Stimulated activated naive B cell treated with anti-CD40 and anti-IgM and Interleukin-4, amounts not matched to agents 10 μg/mL and 1 μg/mL and 100 μg/mL, for 72 hours (primary cell): ENCODE measurements around the gene PGM1.

Experiments used
- ATAC-seq, 2 donors: fragments of 150-1000 bp; cut with Tn5 transposase; replicated peaks; 2 replicates each; pipeline ENCODE4 v1.10.0; 2021; ENCODE audit warnings: moderate library complexity in 1 of 2
- DNase-seq: peaks from one replicate; pipeline ENCODE4 v3.0.0; 2021
- H3K27ac Mint-ChIP-seq: one replicate; pipeline ENCODE4 v1.8.0; 2022; ENCODE audit warnings: mild to moderate bottlenecking, mixed read lengths
- H3K27me3 Mint-ChIP-seq, 2 donors: one replicate each; pipeline ENCODE4 v1.8.0; 2022; ENCODE audit warnings: mixed read lengths in 2 of 2
- H3K36me3 Mint-ChIP-seq, 2 donors: one replicate each; pipeline ENCODE4 v1.8.0; 2022; ENCODE audit warnings: mixed read lengths in 2 of 2, mild to moderate bottlenecking in 1 of 2
- H3K4me1 Mint-ChIP-seq, 2 donors: one replicate each; pipeline ENCODE4 v1.8.0; 2022; ENCODE audit warnings: mixed read lengths in 2 of 2, mild to moderate bottlenecking in 1 of 2
- H3K4me3 Mint-ChIP-seq, 2 donors: one replicate each; pipeline ENCODE4 v1.8.0; 2022; ENCODE audit warnings: mild to moderate bottlenecking in 2 of 2, mixed read lengths in 2 of 2, moderate library complexity in 1 of 2
- H3K9me3 Mint-ChIP-seq, 2 donors: one replicate each; pipeline ENCODE4 v1.8.0; 2022; ENCODE audit warnings: mixed read lengths in 2 of 2, mild to moderate bottlenecking in 1 of 2

PGM1 gene

GRCh38 chr1:63674238-63674864, 81.1 kb downstream of the PGM1 start:
- Mint-ChIP-seq H3K9me3 (peaks cover 0 to 2% of the 10 kb centered on the region in 2 donors), H3K4me3 (no peak overlapping the region), H3K36me3 (peaks cover 6 to 8% of the 10 kb centered on the region in 2 donors), H3K27me3 (peaks cover 0 to 4% of the 10 kb centered on the region in 2 donors), H3K27ac (peak overlapping the region; percentile 2), H3K4me1 (peaks cover 0 to 3% of the 10 kb centered on the region in 2 donors)
- ATAC-seq, result peak; percentile 71 to 88
- peak; percentile 3 for DNase-seq

GRCh38 chr1:63674865-63675419, 81.7 kb downstream of the PGM1 start:
- Mint-ChIP-seq H3K27ac (no peak overlapping the region), H3K4me3 (no peak overlapping the region)

GRCh38 chr1:63675420-63675931, 82.3 kb downstream of the PGM1 start:
- DNase-seq, result no peak
- peaks cover 11% of the 10 kb centered on the region in 2 donors for H3K36me3 Mint-ChIP-seq
- no peak for ATAC-seq
- H3K27me3 Mint-ChIP-seq, result peaks cover 0 to 4% of the 10 kb centered on the region in 2 donors
- peaks cover 5 to 6% of the 10 kb centered on the region in 2 donors for H3K9me3 Mint-ChIP-seq
- no peak overlapping the region for H3K4me3 Mint-ChIP-seq
- no peak overlapping the region for H3K27ac Mint-ChIP-seq
- H3K4me1 Mint-ChIP-seq, result peaks cover 0 to 3% of the 10 kb centered on the region in 2 donors

More at GRCh38 chr1:63674865-63675419, 81.7 kb downstream of the PGM1 start:
- peaks cover 0 to 3% of the 10 kb centered on the region in 2 donors for H3K4me1 Mint-ChIP-seq
- ATAC-seq, result no peak
- H3K36me3 Mint-ChIP-seq, result peaks cover 10 to 11% of the 10 kb centered on the region in 2 donors
- peaks cover 0 to 4% of the 10 kb centered on the region in 2 donors for H3K27me3 Mint-ChIP-seq
- DNase-seq, result no peak
- peaks cover 3 to 5% of the 10 kb centered on the region in 2 donors for H3K9me3 Mint-ChIP-seq

GRCh38 chr1:63677497-63677896, 84.3 kb downstream of the PGM1 start:
- Mint-ChIP-seq H3K36me3 (peaks cover 9 to 11% of the 10 kb centered on the region in 2 donors), H3K4me1 (peaks cover 0 to 3% of the 10 kb centered on the region in 2 donors), H3K4me3 (no peak overlapping the region), H3K27ac (no peak overlapping the region), H3K9me3 (peaks cover 5 to 6% of the 10 kb centered on the region in 2 donors), H3K27me3 (peaks cover 0 to 13% of the 10 kb centered on the region in 2 donors)
- no peak for DNase-seq
- no peak for ATAC-seq

GRCh38 chr1:63678200-63678599, 85.0 kb downstream of the PGM1 start:
- Mint-ChIP-seq H3K4me3 (no peak overlapping the region), H3K27ac (no peak overlapping the region), H3K27me3 (peaks cover 0 to 13% of the 10 kb centered on the region in 2 donors)

GRCh38 chr1:63679076-63679475, 85.9 kb downstream of the PGM1 start:
- H3K4me3 Mint-ChIP-seq, result no peak overlapping the region
- no peak for DNase-seq
- ATAC-seq, result no peak
- H3K36me3 Mint-ChIP-seq, result peaks cover 7 to 8% of the 10 kb centered on the region in 2 donors
- H3K9me3 Mint-ChIP-seq, result peaks cover 5 to 6% of the 10 kb centered on the region in 2 donors
- H3K27ac Mint-ChIP-seq, result no peak overlapping the region
- H3K27me3 Mint-ChIP-seq, result peaks cover 0 to 13% of the 10 kb centered on the region in 2 donors
- peaks cover 0 to 3% of the 10 kb centered on the region in 2 donors for H3K4me1 Mint-ChIP-seq

More at GRCh38 chr1:63678200-63678599, 85.0 kb downstream of the PGM1 start:
- DNase-seq, result no peak
- Mint-ChIP-seq H3K36me3 (peaks cover 9 to 11% of the 10 kb centered on the region in 2 donors), H3K9me3 (peaks cover 5 to 6% of the 10 kb centered on the region in 2 donors), H3K4me1 (peaks cover 0 to 3% of the 10 kb centered on the region in 2 donors)
- ATAC-seq, result no peak

GRCh38 chr1:63679589-63679988, 86.4 kb downstream of the PGM1 start:
- ATAC-seq, result no peak
- Mint-ChIP-seq H3K4me1 (no peaks in the 10 kb centered on the region), H3K4me3 (no peak overlapping the region), H3K27me3 (peaks cover 0 to 13% of the 10 kb centered on the region in 2 donors), H3K27ac (no peak overlapping the region), H3K36me3 (peaks cover 7 to 8% of the 10 kb centered on the region in 2 donors), H3K9me3 (peaks cover 5 to 6% of the 10 kb centered on the region in 2 donors)
- DNase-seq, result no peak

- H3K4me3 Mint-ChIP-seq, result no peak overlapping the region
- peaks cover 7 to 8% of the 10 kb centered on the region in 2 donors for H3K36me3 Mint-ChIP-seq
- H3K27me3 Mint-ChIP-seq, result peaks cover 15 to 23% of the 10 kb centered on the region in 2 donors
- DNase-seq (no peak), ATAC-seq (no peak)
- H3K27ac Mint-ChIP-seq, result no peak overlapping the region
- H3K9me3 Mint-ChIP-seq, result peaks cover 5 to 6% of the 10 kb centered on the region in 2 donors
- no peaks in the 10 kb centered on the region for H3K4me1 Mint-ChIP-seq
Measured at GRCh38 chr1:63682936-63683335, 89.7 kb downstream of the PGM1 start.

- ATAC-seq (no peak), DNase-seq (no peak)
- Mint-ChIP-seq H3K27ac (no peak overlapping the region), H3K4me1 (no peaks in the 10 kb centered on the region), H3K4me3 (no peak overlapping the region), H3K9me3 (peaks cover 5 to 6% of the 10 kb centered on the region in 2 donors), H3K27me3 (peaks cover 19 to 22% of the 10 kb centered on the region in 2 donors), H3K36me3 (peaks cover 4 to 5% of the 10 kb centered on the region in 2 donors)
Measured at GRCh38 chr1:63683759-63684158, 90.5 kb downstream of the PGM1 start.

GRCh38 chr1:63686696-63687095, 93.5 kb downstream of the PGM1 start:
- ATAC-seq, result no peak
- Mint-ChIP-seq H3K36me3 (no peaks in the 10 kb centered on the region), H3K4me1 (peaks cover 0 to under 1% of the 10 kb centered on the region in 2 donors), H3K27ac (no peak overlapping the region), H3K9me3 (no peaks in the 10 kb centered on the region), H3K27me3 (peaks cover 18 to 27% of the 10 kb centered on the region in 2 donors), H3K4me3 (no peak overlapping the region)
- no peak for DNase-seq

GRCh38 chr1:63688302-63688890, 95.2 kb downstream of the PGM1 start:
- Mint-ChIP-seq H3K27ac (no peak overlapping the region), H3K4me1 (peaks cover 0 to 6% of the 10 kb centered on the region in 2 donors)
- no peak for ATAC-seq

GRCh38 chr1:63690966-63691700, 97.9 kb downstream of the PGM1 start:
- Mint-ChIP-seq H3K4me1 (peaks cover 3 to 22% of the 10 kb centered on the region in 2 donors), H3K4me3 (no peak overlapping the region), H3K9me3 (no peaks in the 10 kb centered on the region), H3K36me3 (no peaks in the 10 kb centered on the region), H3K27me3 (peaks cover 10 to 26% of the 10 kb centered on the region in 2 donors), H3K27ac (no peak overlapping the region)
- ATAC-seq (no peak), DNase-seq (no peak)

More at GRCh38 chr1:63688302-63688890, 95.2 kb downstream of the PGM1 start:
- Mint-ChIP-seq H3K9me3 (no peaks in the 10 kb centered on the region), H3K36me3 (no peaks in the 10 kb centered on the region), H3K27me3 (peaks cover 13 to 27% of the 10 kb centered on the region in 2 donors), H3K4me3 (no peak overlapping the region)
- DNase-seq, result no peak

- DNase-seq (peak; percentile 32), ATAC-seq (peak; percentile 71 to 74)
- peaks cover 3 to 22% of the 10 kb centered on the region in 2 donors for H3K4me1 Mint-ChIP-seq
- peaks cover 6 to 18% of the 10 kb centered on the region in 2 donors for H3K27me3 Mint-ChIP-seq
- H3K9me3 Mint-ChIP-seq, result no peaks in the 10 kb centered on the region
- H3K36me3 Mint-ChIP-seq, result no peaks in the 10 kb centered on the region
- H3K4me3 Mint-ChIP-seq, result no peak overlapping the region
- H3K27ac Mint-ChIP-seq, result no peak overlapping the region
Measured at GRCh38 chr1:63691701-63692425, 98.7 kb downstream of the PGM1 start.
